Astrocyte of the spinal cord (primary cell): ENCODE data around the gene DENND1A.

ENCODE experiments used
- DNase-seq: peaks from one replicate; pipeline ENCODE4 v3.0.0; 2011; ENCODE audit warnings: low read depth, low spot score
- H3K4me3 ChIP-seq: 2 replicates; pipeline ENCODE4 v1.5.1; 2011; ENCODE audit warnings: low read depth, mild to moderate bottlenecking, low read length, moderate library complexity
- in situ Hi-C: cut with HindIII; loops from 2 replicates; pipeline ENCODE4 v1.10.0; 2017; ENCODE audit warnings: low sequenced_read_pairs
- TF ChIP-seq, protein P1 (sequence below): IDR thresholded peaks from 2 replicates; pipeline ENCODE4 v1.5.1; 2012; ENCODE audit warnings: low read depth, mild to moderate bottlenecking, low read length, inconsistent platforms

Gene DENND1A

GRCh38 chr9:123424552-123425225, 505.2 kb downstream of the DENND1A start:
- DNase-seq = no peak
- no peak overlapping the region for H3K4me3 ChIP-seq
- in situ Hi-C loops = no loop called here
- TF ChIP-seq, protein P1, sequence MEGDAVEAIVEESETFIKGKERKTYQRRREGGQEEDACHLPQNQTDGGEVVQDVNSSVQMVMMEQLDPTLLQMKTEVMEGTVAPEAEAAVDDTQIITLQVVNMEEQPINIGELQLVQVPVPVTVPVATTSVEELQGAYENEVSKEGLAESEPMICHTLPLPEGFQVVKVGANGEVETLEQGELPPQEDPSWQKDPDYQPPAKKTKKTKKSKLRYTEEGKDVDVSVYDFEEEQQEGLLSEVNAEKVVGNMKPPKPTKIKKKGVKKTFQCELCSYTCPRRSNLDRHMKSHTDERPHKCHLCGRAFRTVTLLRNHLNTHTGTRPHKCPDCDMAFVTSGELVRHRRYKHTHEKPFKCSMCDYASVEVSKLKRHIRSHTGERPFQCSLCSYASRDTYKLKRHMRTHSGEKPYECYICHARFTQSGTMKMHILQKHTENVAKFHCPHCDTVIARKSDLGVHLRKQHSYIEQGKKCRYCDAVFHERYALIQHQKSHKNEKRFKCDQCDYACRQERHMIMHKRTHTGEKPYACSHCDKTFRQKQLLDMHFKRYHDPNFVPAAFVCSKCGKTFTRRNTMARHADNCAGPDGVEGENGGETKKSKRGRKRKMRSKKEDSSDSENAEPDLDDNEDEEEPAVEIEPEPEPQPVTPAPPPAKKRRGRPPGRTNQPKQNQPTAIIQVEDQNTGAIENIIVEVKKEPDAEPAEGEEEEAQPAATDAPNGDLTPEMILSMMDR = no peak

DNA sequence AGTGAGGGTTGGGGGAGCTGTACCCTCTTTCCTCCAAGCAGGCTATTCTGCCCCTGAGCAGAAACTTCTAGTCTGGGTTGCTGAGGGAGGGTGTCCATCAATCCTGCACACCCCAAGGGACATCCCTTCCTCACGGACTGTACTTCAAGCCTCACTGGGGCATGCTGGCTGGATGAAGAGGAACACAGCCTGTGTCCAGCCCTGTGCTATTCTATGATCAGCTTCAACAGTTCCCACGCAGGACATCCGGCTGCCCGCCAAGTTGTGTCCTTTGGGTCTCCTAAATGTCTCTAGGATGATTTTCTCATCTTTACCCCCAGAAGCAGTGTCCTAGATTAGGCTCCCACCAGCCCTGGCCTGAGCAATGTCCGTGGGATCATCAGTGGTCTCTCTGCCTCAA, 505.8 kb downstream of the DENND1A start:
- H3K4me3 ChIP-seq = no peak overlapping the region
- DNase-seq = no peak
- TF ChIP-seq, protein P1 = no peak
- in situ Hi-C loops = no loop called here

DNA sequence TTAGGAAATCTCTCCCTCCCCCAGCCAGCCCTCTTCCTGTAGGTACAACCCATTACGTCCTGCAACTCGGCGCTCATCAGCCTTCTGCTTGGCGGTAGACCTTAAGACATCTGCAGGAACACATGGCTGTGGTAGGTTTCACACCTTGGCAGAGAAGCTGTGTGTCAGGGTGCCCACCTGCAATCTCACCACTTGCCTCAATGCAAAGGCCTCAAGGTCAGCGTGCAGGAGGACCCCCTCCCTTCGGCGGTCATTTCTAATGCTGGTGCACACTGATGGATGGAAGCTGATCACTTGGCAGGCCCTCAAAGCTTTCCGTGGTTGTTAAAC, 506.6 kb downstream of the DENND1A start:
- in situ Hi-C loops = no loop called here
- no peak overlapping the region for H3K4me3 ChIP-seq
- no peak for DNase-seq
- TF ChIP-seq, protein P1 = no peak

- in situ Hi-C loops = no loop called here
- TF ChIP-seq, protein P1 = no peak
- no peak for DNase-seq
- no peak overlapping the region for H3K4me3 ChIP-seq
Observed at GRCh38 chr9:123422635-123423310, 507.2 kb downstream of the DENND1A start.

- no peak for DNase-seq
- TF ChIP-seq, protein P1 = no peak
- in situ Hi-C loops = no loop called here
- H3K4me3 ChIP-seq = no peak overlapping the region
Observed at GRCh38 chr9:123421801-123422455, 508.0 kb downstream of the DENND1A start.

DNA sequence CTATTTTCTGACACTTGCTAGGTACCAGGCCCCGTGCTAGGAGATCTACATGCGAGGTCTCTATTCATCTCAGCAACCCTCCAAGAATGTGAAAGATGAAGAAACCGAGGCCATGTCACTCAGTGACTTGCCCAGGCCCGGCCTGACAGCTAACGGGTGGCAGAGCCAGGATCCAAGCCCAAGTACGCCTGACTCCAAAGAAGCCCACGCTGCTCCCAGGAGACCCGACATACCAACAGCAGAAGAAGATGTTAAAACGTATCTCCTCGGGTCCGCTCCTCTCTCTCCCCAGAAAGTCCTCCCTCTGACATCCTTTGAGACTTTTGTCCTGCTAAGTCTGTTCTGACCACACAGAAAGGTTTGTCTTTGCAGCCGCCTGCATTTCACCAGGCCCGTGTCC, 508.7 kb downstream of the DENND1A start:
- in situ Hi-C loops = no loop called here
- no peak for DNase-seq
- TF ChIP-seq, protein P1 = no peak

More for the DNA sequence above, 508.7 kb downstream of the DENND1A start:
- no peak overlapping the region for H3K4me3 ChIP-seq
